ENCODE measurements around the gene KIAA0753. TPM values are rescaled to one million over a fixed set of nuclear protein-coding genes. Genes with fewer than 3 reads are reported as not detected.

Gene KIAA0753
- total and polyA plus RNA-seq, 2 of the 4 experiments (the other 2 are of a cell fraction) = 10.2 to 17.6 TPM

DNA sequence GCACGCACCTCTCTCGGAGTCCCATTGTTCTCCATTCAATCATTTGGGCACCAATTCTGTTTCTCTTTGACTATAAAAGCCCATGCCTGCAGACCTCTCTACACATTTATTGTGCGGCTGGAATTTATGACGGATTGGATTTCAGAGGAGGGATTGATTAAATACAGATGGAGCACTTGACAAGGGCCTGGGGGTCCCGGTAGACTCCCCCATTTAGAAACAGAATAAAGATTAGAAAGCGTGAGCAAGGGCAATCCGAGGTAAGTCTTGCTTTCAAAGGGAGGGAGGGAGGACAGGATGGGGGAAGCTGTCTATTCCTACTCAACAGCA, 69.1 kb downstream of the KIAA0753 start:
- POLR2A ChIA-PET (ENCODE audit: unreplicated experiment) = no interaction called here
- no TSS peak for BruUV-seq (replicated peaks)
- H4K8ac ChIP-seq (ENCODE audit: low read depth in 2 of 2, low read length in 2 of 2) = no peak overlapping the region

More for the DNA sequence above, 69.1 kb downstream of the KIAA0753 start:
- Histone ChIP-seq H3K18ac (ENCODE audit: low read depth, low read length) (no peak overlapping the region), H3K79me1 (ENCODE audit: low read depth in 1 of 2, low read length in 2 of 2) (peaks cover 0 to 4% of the 10 kb centered on the region in 2 experiments; a peak in 1 of 4 replicates), H3K56ac (ENCODE audit: extremely low read depth, insufficient read depth, low read length) (no peak overlapping the region), H3K4me1 (ENCODE audit: control insufficient read depth, insufficient read depth, low read length) (peaks cover 20% of the 10 kb centered on the region), H3K36me3 (ENCODE audit: control insufficient read depth, insufficient read depth, low read length) (no peaks in the 10 kb centered on the region), H4K91ac (ENCODE audit: insufficient read depth, low read depth, low read length) (no peak overlapping the region), H3K23ac (ENCODE audit: low read depth, low read length) (no peak overlapping the region), H3K27ac (ENCODE audit: insufficient read depth, low read length) (no peak overlapping the region), H4K20me1 (ENCODE audit: insufficient read depth, low read length) (no peaks in the 10 kb centered on the region), H3K27me3 (ENCODE audit: control insufficient read depth, insufficient read depth, low read length) (no peaks in the 10 kb centered on the region), H2AFZ (replicated peaks; ENCODE audit: low read length, poor library complexity) (no peak overlapping the region), H3K9me1 (ENCODE audit: insufficient read depth, low read length) (peaks cover 10% of the 10 kb centered on the region; the same call in 1 of the 2 replicates), H3K14ac (replicated peaks; ENCODE audit: low read depth, low read length) (no peak overlapping the region), H2AK5ac (ENCODE audit: low read depth, low read length) (no peak overlapping the region), H3K9me3 (ENCODE audit: control insufficient read depth, insufficient read depth, low read length) (no peaks in the 10 kb centered on the region), H2BK120ac (ENCODE audit: low read depth, low read length) (no peak overlapping the region), H3K9ac (ENCODE audit: low read depth, low read length) (no peak overlapping the region), H3K4me2 (ENCODE audit: low read depth, low read length) (no peak overlapping the region), H2BK20ac (ENCODE audit: low read depth, low read length) (no peak overlapping the region), H2AK9ac (replicated peaks; ENCODE audit: low read depth, low read length, poor library complexity) (no peak overlapping the region), H3K4ac (ENCODE audit: low read depth, low read length) (no peak overlapping the region), H2BK15ac (ENCODE audit: low read depth, low read length) (no peak overlapping the region), H4K5ac (ENCODE audit: low read depth, low read length) (no peak overlapping the region), H2BK5ac (ENCODE audit: low read depth, low read length, poor library complexity, severe bottlenecking) (no peak overlapping the region), H3K4me3 (ENCODE audit: insufficient read depth, low read depth, low read length) (no peak overlapping the region)
- intact Hi-C loops (cut with micrococcal nuclease) (no loop called here), in situ Hi-C loops (cut with MboI; ENCODE audit: low sequenced_read_pairs) (no loop called here), dilution Hi-C loops (cut with HindIII; ENCODE audit: low sequenced_read_pairs, unreplicated experiment) (no loop called here)
- CTCF ChIA-PET = no interaction called here
- DNase-seq (no peak), ATAC-seq (ENCODE audit: low read depth) (no peak)
- WGBS, 2 experiments (ENCODE audit: extremely low coverage in 2 of 2, insufficient read length in 1 of 2) = no CpG with 5 or more reads among the region's 7 CpGs
- TF ChIP-seq, protein P1, sequence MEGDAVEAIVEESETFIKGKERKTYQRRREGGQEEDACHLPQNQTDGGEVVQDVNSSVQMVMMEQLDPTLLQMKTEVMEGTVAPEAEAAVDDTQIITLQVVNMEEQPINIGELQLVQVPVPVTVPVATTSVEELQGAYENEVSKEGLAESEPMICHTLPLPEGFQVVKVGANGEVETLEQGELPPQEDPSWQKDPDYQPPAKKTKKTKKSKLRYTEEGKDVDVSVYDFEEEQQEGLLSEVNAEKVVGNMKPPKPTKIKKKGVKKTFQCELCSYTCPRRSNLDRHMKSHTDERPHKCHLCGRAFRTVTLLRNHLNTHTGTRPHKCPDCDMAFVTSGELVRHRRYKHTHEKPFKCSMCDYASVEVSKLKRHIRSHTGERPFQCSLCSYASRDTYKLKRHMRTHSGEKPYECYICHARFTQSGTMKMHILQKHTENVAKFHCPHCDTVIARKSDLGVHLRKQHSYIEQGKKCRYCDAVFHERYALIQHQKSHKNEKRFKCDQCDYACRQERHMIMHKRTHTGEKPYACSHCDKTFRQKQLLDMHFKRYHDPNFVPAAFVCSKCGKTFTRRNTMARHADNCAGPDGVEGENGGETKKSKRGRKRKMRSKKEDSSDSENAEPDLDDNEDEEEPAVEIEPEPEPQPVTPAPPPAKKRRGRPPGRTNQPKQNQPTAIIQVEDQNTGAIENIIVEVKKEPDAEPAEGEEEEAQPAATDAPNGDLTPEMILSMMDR (conservative IDR thresholded peaks at IDR 0.05; ENCODE audit: low read depth, low read length) = no peak
- no peak for TF ChIP-seq CHD1 (IDR thresholded peaks at IDR 0.05; ENCODE audit: low read depth, low read length)
- TF ChIP-seq RAD21 (IDR thresholded peaks at IDR 0.05; ENCODE audit: low read length) = no peak
- TF ChIP-seq POLR2A (IDR thresholded peaks at IDR 0.05; ENCODE audit: low read depth, low read length) = no peak
- TF ChIP-seq RCOR1 (IDR thresholded peaks at IDR 0.05; ENCODE audit: insufficient replicate concordance, low read length) = no peak
- no peak for TF ChIP-seq SMC3 (IDR thresholded peaks at IDR 0.05; ENCODE audit: low read depth, low read length)
- no peak for TF ChIP-seq CEBPB (IDR thresholded peaks at IDR 0.05; ENCODE audit: low read depth, low read length)
- no peak for TF ChIP-seq RFX5 (IDR thresholded peaks at IDR 0.05; ENCODE audit: low read depth, low read length)
- no peak for TF ChIP-seq FOS (IDR thresholded peaks at IDR 0.05; ENCODE audit: low read depth, low read length)
- TF ChIP-seq BHLHE40 (IDR thresholded peaks at IDR 0.05; ENCODE audit: low read depth, low read length) = no peak
- no peak for TF ChIP-seq MXI1 (IDR thresholded peaks at IDR 0.05; ENCODE audit: borderline replicate concordance, low read depth, low read length)
- no peak for TF ChIP-seq MAFK (IDR thresholded peaks at IDR 0.05; ENCODE audit: low read depth, low read length)
- TF ChIP-seq NFE2L2 (IDR thresholded peaks at IDR 0.05; ENCODE audit: low read depth, low read length) = no peak
- TF ChIP-seq, protein P2, sequence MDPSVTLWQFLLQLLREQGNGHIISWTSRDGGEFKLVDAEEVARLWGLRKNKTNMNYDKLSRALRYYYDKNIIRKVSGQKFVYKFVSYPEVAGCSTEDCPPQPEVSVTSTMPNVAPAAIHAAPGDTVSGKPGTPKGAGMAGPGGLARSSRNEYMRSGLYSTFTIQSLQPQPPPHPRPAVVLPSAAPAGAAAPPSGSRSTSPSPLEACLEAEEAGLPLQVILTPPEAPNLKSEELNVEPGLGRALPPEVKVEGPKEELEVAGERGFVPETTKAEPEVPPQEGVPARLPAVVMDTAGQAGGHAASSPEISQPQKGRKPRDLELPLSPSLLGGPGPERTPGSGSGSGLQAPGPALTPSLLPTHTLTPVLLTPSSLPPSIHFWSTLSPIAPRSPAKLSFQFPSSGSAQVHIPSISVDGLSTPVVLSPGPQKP (IDR thresholded peaks at IDR 0.05; ENCODE audit: borderline replicate concordance, low read depth, low read length) = no peak
